Osteoblast (primary cell): Measurements from ENCODE around the gene TMEM271. TPM values are rescaled to one million over a fixed set of nuclear protein-coding genes. Genes with fewer than 3 reads are reported as not detected.

Source experiments
- DNase-seq: peaks from one replicate; pipeline ENCODE4 v3.0.0; 2011; ENCODE audit warnings: low spot score, mixed read lengths; ENCODE audit not compliant: insufficient read length; ENCODE audit errors: missing footprints
- H2AFZ ChIP-seq: 2 replicates; pipeline ENCODE4 v1.6.0; 2011; ENCODE audit warnings: mild to moderate bottlenecking, low read length
- H3K27ac ChIP-seq: 2 replicates; pipeline ENCODE4 v1.5.1; 2011; ENCODE audit warnings: mild to moderate bottlenecking, low read depth, low read length, moderate library complexity
- H3K27me3 ChIP-seq: 2 replicates; pipeline ENCODE4 v1.6.0; 2012; ENCODE audit warnings: mild to moderate bottlenecking, control low read depth, inconsistent platforms, low read length, moderate library complexity; ENCODE audit not compliant: insufficient read depth
- H3K36me3 ChIP-seq: 2 replicates; pipeline ENCODE4 v1.5.1; 2011; ENCODE audit warnings: mild to moderate bottlenecking, low read length, control low read depth, moderate library complexity; ENCODE audit not compliant: insufficient read depth
- H3K4me1 ChIP-seq: 2 replicates; pipeline ENCODE4 v1.5.1; 2011; ENCODE audit warnings: mild to moderate bottlenecking, low read length, control low read depth, moderate library complexity; ENCODE audit not compliant: insufficient read depth
- H3K4me2 ChIP-seq: 2 replicates; pipeline ENCODE4 v1.6.0; 2011; ENCODE audit warnings: mild to moderate bottlenecking, low read length; ENCODE audit not compliant: insufficient read depth
- H3K4me3 ChIP-seq: fragments of 200-600 bp; sonication (generic); 3 replicates; pipeline ENCODE4 v1.5.1; 2012; ENCODE audit warnings: mild to moderate bottlenecking, low read length, inconsistent platforms; ENCODE audit not compliant: insufficient read depth
- H3K79me2 ChIP-seq: 2 replicates; pipeline ENCODE4 v1.6.0; 2012; ENCODE audit warnings: mild to moderate bottlenecking, low read length, control low read depth, inconsistent platforms; ENCODE audit not compliant: insufficient read depth
- H3K9me3 ChIP-seq: 2 replicates; pipeline ENCODE4 v1.5.1; 2011; ENCODE audit warnings: low read depth, low read length, control low read depth
- H4K20me1 ChIP-seq: 2 replicates; pipeline ENCODE4 v1.6.0; 2012; ENCODE audit warnings: mild to moderate bottlenecking, low read length, control low read depth; ENCODE audit not compliant: insufficient read depth
- total RNA-seq: library from RNA; depleted of rRNA; stranded (reverse); fragments of >200 nt; gene quantifications from 2 replicates; pipeline ENCODE4 v1.2.3, GENCODE V29; 2012
- TF ChIP-seq, protein P1 (sequence below): IDR thresholded peaks from 2 replicates; pipeline ENCODE4 v1.5.1; 2011; ENCODE audit warnings: mild to moderate bottlenecking, low read depth, low read length, moderate library complexity; ENCODE audit errors: extremely low read depth

Gene TMEM271
- total RNA-seq, 1 donor, result not detected

DNA sequence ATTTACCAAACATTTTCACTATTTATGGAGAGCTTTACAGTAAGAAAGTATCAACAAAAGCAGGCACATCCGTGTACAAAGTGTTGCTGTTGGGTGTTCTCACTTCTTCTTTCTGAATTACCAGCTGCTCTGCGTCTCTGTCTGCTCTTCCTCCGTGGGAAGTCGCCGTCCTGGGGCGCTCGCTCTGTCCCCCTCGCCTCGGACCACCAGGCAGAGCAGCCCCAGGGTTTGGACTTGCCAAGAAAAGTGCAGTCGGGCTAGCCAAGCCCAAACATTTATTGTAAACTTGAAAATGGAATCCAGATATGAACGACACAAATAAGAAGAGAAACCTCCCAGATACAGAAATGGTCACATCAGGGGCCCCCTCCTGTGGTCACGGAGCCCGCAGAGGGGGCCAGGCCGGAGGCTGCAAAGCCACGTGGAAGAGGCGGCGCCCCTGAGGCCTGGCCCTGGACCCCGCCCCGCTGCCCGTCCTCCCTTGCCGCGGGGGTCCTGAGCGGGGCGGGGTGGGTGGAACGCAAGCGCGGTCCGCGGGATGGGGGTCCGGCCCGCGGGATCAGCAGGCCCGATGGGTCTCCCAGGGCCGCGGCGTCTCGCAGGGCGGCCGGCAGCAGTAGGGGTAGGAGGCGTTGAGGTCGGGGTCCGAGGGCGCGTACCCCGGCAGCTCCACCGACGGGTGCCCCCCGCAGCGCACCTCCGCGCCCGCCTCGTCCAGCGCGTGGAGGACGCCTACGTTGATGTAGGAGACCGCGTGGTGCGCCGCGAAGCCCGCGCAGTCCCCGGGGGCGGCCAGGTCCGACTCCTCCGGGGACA, 1.5 kb downstream of the TMEM271 start:
- Histone ChIP-seq H3K9me3 (no peaks in the 10 kb centered on the region), H3K4me1 (no peaks in the 10 kb centered on the region), H3K36me3 (no peaks in the 10 kb centered on the region), H3K27ac (no peak overlapping the region), H3K4me3 (no peak overlapping the region), H2AFZ (no peak overlapping the region), H4K20me1 (no peaks in the 10 kb centered on the region), H3K79me2 (no peaks in the 10 kb centered on the region), H3K27me3 (peaks cover 48% of the 10 kb centered on the region), H3K4me2 (no peak overlapping the region)
- DNase-seq, result peak; percentile 48
- TF ChIP-seq, protein P1, sequence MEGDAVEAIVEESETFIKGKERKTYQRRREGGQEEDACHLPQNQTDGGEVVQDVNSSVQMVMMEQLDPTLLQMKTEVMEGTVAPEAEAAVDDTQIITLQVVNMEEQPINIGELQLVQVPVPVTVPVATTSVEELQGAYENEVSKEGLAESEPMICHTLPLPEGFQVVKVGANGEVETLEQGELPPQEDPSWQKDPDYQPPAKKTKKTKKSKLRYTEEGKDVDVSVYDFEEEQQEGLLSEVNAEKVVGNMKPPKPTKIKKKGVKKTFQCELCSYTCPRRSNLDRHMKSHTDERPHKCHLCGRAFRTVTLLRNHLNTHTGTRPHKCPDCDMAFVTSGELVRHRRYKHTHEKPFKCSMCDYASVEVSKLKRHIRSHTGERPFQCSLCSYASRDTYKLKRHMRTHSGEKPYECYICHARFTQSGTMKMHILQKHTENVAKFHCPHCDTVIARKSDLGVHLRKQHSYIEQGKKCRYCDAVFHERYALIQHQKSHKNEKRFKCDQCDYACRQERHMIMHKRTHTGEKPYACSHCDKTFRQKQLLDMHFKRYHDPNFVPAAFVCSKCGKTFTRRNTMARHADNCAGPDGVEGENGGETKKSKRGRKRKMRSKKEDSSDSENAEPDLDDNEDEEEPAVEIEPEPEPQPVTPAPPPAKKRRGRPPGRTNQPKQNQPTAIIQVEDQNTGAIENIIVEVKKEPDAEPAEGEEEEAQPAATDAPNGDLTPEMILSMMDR, result no peak

DNA sequence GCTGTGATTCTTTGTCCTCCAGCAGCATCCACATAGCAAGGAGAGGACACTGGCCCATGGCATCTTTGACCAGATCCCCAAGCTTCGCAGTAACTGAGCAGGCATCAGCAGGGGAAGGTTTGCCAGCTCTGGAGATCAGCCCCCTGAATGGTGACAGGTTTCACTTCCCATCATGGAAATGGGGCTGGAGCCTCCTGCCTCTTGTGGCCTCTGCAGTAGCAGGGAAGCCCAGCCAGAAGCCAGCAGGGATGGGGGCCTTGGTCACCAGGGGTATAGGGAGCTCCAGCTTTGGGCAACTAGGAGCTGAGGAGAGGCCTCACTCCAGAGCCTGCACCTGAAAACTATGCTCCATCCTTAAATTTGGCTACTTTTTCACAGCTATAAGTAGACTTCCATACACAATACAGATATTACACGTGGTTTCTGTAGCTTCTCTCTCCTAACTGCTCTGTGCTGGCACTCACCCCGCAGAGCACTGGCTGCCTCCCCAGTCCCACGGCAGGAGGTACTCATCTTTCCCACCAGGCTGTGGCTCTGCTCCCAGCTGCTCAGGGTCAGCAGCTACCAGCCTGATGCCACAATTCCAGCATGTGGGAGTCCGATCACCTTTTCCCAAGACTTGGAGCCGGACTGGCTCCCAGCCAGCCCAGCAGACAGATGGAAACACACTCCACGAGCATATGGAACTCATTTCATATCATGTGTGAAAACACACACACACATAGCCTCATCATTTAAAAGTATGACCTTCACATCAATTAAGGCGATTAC, 2.8 kb downstream of the TMEM271 start:
- Histone ChIP-seq H3K4me2 (no peak overlapping the region), H2AFZ (no peak overlapping the region), H3K4me3 (no peak overlapping the region), H3K4me1 (no peaks in the 10 kb centered on the region), H4K20me1 (no peaks in the 10 kb centered on the region), H3K79me2 (no peaks in the 10 kb centered on the region), H3K27me3 (peaks cover 35% of the 10 kb centered on the region), H3K9me3 (no peaks in the 10 kb centered on the region), H3K36me3 (no peaks in the 10 kb centered on the region), H3K27ac (no peak overlapping the region)
- peak; percentile 58 for DNase-seq
- TF ChIP-seq, protein P1, result no peak

DNA sequence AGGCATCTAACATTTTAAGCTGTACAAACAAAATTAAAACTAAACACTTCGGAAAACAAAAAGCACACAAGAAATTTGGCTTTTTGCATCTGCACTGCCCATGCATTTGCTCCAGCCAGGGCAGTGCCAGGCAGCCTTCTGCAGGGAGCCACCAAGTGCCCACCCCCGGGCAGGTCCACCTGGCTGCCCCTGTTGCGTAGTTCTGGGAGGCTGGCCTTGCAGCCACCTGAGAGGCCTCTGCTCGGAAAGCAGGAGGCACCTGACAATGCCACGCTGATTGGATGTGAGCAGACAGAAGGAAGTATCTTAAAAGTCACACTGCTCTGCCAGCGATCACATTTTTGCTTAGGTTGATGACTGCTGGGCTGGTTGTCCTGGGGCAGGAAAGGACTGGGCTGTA, 3.5 kb downstream of the TMEM271 start:
- Histone ChIP-seq H3K4me1 (no peaks in the 10 kb centered on the region), H3K27ac (no peak overlapping the region), H4K20me1 (no peaks in the 10 kb centered on the region), H3K4me2 (no peak overlapping the region), H3K4me3 (no peak overlapping the region), H3K27me3 (peaks cover 29% of the 10 kb centered on the region), H3K79me2 (no peaks in the 10 kb centered on the region), H3K9me3 (no peaks in the 10 kb centered on the region), H3K36me3 (no peaks in the 10 kb centered on the region), H2AFZ (no peak overlapping the region)
- TF ChIP-seq, protein P1, result no peak
- peak; percentile 78 for DNase-seq
